Liver (tissue), 9 donors: ENCODE data around the gene F8. TPM values are rescaled to one million over a fixed set of nuclear protein-coding genes. Genes with fewer than 3 reads are reported as not detected.
"Not testable (repeated sequence)": the region's sequence is repeated elsewhere in the genome, so short reads cannot be mapped to it uniquely, and the experiment has no call there.

Experiments
- DNase-seq: peaks from one replicate; pipeline ENCODE4 v3.0.0-alpha.2; 2017; ENCODE audit warnings: low spot score
- H3K27ac ChIP-seq, 2 donors: one replicate each; pipeline ENCODE4 v1.7.0; 2013; ENCODE audit warnings: inconsistent platforms in 2 of 2, low read length in 2 of 2, control low read depth in 1 of 2, low read depth in 1 of 2, mild to moderate bottlenecking in 1 of 2
- H3K27me3 ChIP-seq, 4 donors: one replicate each; pipeline versions ENCODE4 v1.6.1 to v1.7.0; 2013; ENCODE audit warnings: low read length in 3 of 4, inconsistent platforms in 1 of 4, mild to moderate bottlenecking in 1 of 4, moderate library complexity in 1 of 4; ENCODE audit not compliant: control insufficient read depth in 4 of 4, insufficient read depth in 4 of 4
- H3K36me3 ChIP-seq, 4 donors: one replicate each; pipeline versions ENCODE4 v1.6.1 to v1.7.0; 2013; ENCODE audit warnings: low read length in 3 of 4, mild to moderate bottlenecking in 3 of 4, low read depth in 1 of 4, moderate library complexity in 1 of 4; ENCODE audit not compliant: control insufficient read depth in 4 of 4, insufficient read depth in 3 of 4
- H3K4me1 ChIP-seq, 4 donors: one replicate each; pipeline versions ENCODE4 v1.6.1 to v1.7.0; 2013; ENCODE audit warnings: low read length in 3 of 4, mild to moderate bottlenecking in 3 of 4, moderate library complexity in 1 of 4; ENCODE audit not compliant: control insufficient read depth in 4 of 4, insufficient read depth in 4 of 4
- H3K4me3 ChIP-seq, 3 donors: one replicate each; pipeline versions ENCODE4 v1.6.1 to v1.7.0; 2013; ENCODE audit warnings: low read length in 3 of 3, control low read depth in 1 of 3, low read depth in 1 of 3, mild to moderate bottlenecking in 1 of 3
- H3K9ac ChIP-seq, 2 donors: one replicate each; pipeline ENCODE4 v1.7.0; 2013; ENCODE audit warnings: low read length in 2 of 2, mild to moderate bottlenecking in 2 of 2, moderate library complexity in 2 of 2, control low read depth in 1 of 2, low read depth in 1 of 2
- H3K9me3 ChIP-seq, 4 donors: one replicate each; pipeline versions ENCODE4 v1.6.1 to v1.7.0; 2013; ENCODE audit warnings: low read length in 3 of 4; ENCODE audit not compliant: control insufficient read depth in 4 of 4
- ATF3 ChIP-seq: IDR thresholded peaks from 2 replicates; pipeline ENCODE4 v1.6.1; 2016; ENCODE audit warnings: antibody characterized with exemption
- CTCF ChIP-seq: fragments of 150-350 bp; IDR thresholded peaks from 2 replicates; pipeline ENCODE4 v1.5.1; 2017; ENCODE audit warnings: improper control_type of control experiment, low read depth, low read length; ENCODE audit not compliant: missing input control
- FOXA1 ChIP-seq: IDR thresholded peaks from 2 replicates; pipeline ENCODE4 v1.6.1; 2016; ENCODE audit warnings: antibody characterized with exemption
- GABPA ChIP-seq, 2 donors: IDR thresholded peaks in 1 of 2; conservative IDR thresholded peaks in 1 of 2; 2 replicates each; pipeline ENCODE4 v1.6.1; 2016; ENCODE audit warnings: antibody characterized with exemption in 2 of 2, mild to moderate bottlenecking in 1 of 2, moderate library complexity in 1 of 2
- HNF4A ChIP-seq, 2 donors: conservative IDR thresholded peaks; 2 replicates each; pipeline ENCODE4 v1.6.1; 2016; ENCODE audit warnings: antibody characterized with exemption in 2 of 2, mild to moderate bottlenecking in 2 of 2
- HNF4G ChIP-seq: IDR thresholded peaks from 2 replicates; pipeline ENCODE4 v1.6.1; 2016; ENCODE audit warnings: antibody characterized with exemption
- JUND ChIP-seq, 2 donors: IDR thresholded peaks; 2 replicates each; pipeline ENCODE4 v1.6.1; 2016; ENCODE audit warnings: antibody characterized with exemption in 2 of 2
- MAX ChIP-seq: IDR thresholded peaks from 2 replicates; pipeline ENCODE4 v1.6.1; 2016; ENCODE audit warnings: antibody characterized with exemption
- RAD21 ChIP-seq, 2 donors: IDR thresholded peaks; 2 replicates each; pipeline ENCODE4 v1.6.1; 2016; ENCODE audit warnings: antibody characterized with exemption in 2 of 2, mild to moderate bottlenecking in 2 of 2
- RXRA ChIP-seq, 2 donors: IDR thresholded peaks; 2 replicates each; pipeline ENCODE4 v1.6.1; 2017 to 2018; ENCODE audit warnings: antibody characterized with exemption in 2 of 2, mild to moderate bottlenecking in 1 of 2
- SP1 ChIP-seq: IDR thresholded peaks from 2 replicates; pipeline ENCODE4 v1.6.1; 2018; ENCODE audit warnings: antibody characterized with exemption, mild to moderate bottlenecking
- TAF1 ChIP-seq: conservative IDR thresholded peaks from 2 replicates; pipeline ENCODE4 v1.6.1; 2016; ENCODE audit warnings: antibody characterized with exemption, mild to moderate bottlenecking
- YY1 ChIP-seq: IDR thresholded peaks from 2 replicates; pipeline ENCODE4 v1.6.1; 2016; ENCODE audit warnings: antibody characterized with exemption, mild to moderate bottlenecking
- ZBTB33 ChIP-seq: IDR thresholded peaks from 2 replicates; pipeline ENCODE4 v1.6.1; 2016; ENCODE audit warnings: antibody characterized with exemption
- WGBS: extraction: QIAGEN DNeasy Blood & Tissue Kit; methylation state at CpG from one replicate; pipeline ENCODE4 v1.1.7; 2013; 5-methylcytosine and 5-hydroxymethylcytosine counted together
- polyA plus RNA-seq, 2 donors: library from polyadenylated mRNA; stranded (reverse) in 1 of 2; unstranded in 1 of 2; fragments of 200-250 nt in 1 of 2; fragments of >200 nt in 1 of 2; fragmentation: Nextera tagmentation in 1 of 2; extraction: Ambion mirVana in 1 of 2; gene quantifications; one replicate each; pipeline versions ENCODE4 v1.2.1 to v1.2.3, GENCODE V29; 2013 to 2015
- total RNA-seq, 2 donors: library from RNA; depleted of rRNA; stranded (reverse); fragments of >200 nt; gene quantifications; one replicate each; pipeline ENCODE4 v1.2.3, GENCODE V29; 2014
- donor health status: healthy.
- donor health status: healthy.
- donor health status: healthy.
- donor health status: healthy.
- donor health status: healthy.

F8 gene
- total and polyA plus RNA-seq, 4 donors = 8.0 to 22.3 (median 13.8) TPM

GRCh38 chrX:155006913-155007671, 15.4 kb downstream of the F8 start:
- H3K4me3 ChIP-seq, H3K27me3 ChIP-seq, H3K9ac ChIP-seq, H3K9me3 ChIP-seq, DNase-seq, H3K36me3 ChIP-seq: not testable (repeated sequence)
- peak overlapping the region; percentile 59 to 83 for H3K27ac ChIP-seq
- peaks cover 10 to 23% (median 15%) of the 10 kb centered on the region in 4 donors for H3K4me1 ChIP-seq
- 35% methylated on average over 6 of the region's 11 CpGs for WGBS
- TF ChIP-seq HNF4A (conservative IDR thresholded peaks at IDR 0.05) (peak; percentile 29 to 52), RXRA (IDR thresholded peaks at IDR 0.05) (peak in 1 of 2 donors; percentile 10)

GRCh38 chrX:155006379-155006778, 16.1 kb downstream of the F8 start:
- not testable (repeated sequence) for H3K27ac ChIP-seq, H3K27me3 ChIP-seq, H3K9ac ChIP-seq, H3K4me3 ChIP-seq, H3K36me3 ChIP-seq, H3K9me3 ChIP-seq, DNase-seq
- peaks cover 10 to 23% (median 15%) of the 10 kb centered on the region in 4 donors for H3K4me1 ChIP-seq
- no CpG with 5 or more reads among the region's 10 CpGs for WGBS

GRCh38 chrX:155005190-155005589, 17.3 kb downstream of the F8 start:
- Histone ChIP-seq H3K9ac (no peak overlapping the region), H3K4me3 (no peak overlapping the region), H3K4me1 (peaks cover 9 to 23% (median 15%) of the 10 kb centered on the region in 4 donors), H3K9me3 (no peaks in the 10 kb centered on the region), H3K36me3 (no peaks in the 10 kb centered on the region), H3K27me3 (no peaks in the 10 kb centered on the region), H3K27ac (no peak overlapping the region)
- 84% methylated on average over 2 of the region's 2 CpGs for WGBS
- DNase-seq = no peak
- TF ChIP-seq SP1 (no peak), CTCF (no peak), RAD21 (IDR thresholded peaks at IDR 0.05) (no peak), TAF1 (no peak), HNF4A (conservative IDR thresholded peaks at IDR 0.05) (no peak), RXRA (IDR thresholded peaks at IDR 0.05) (no peak), JUND (IDR thresholded peaks at IDR 0.05) (no peak), ATF3 (no peak), GABPA (IDR thresholded peaks at IDR 0.05 in 1 of 2, conservative IDR thresholded peaks at IDR 0.05 in 1 of 2) (no peak), YY1 (no peak)

GRCh38 chrX:155001873-155002272, 20.6 kb downstream of the F8 start:
- Histone ChIP-seq H3K4me1 (peaks cover 0 to 4% (median 2%) of the 10 kb centered on the region in 4 donors), H3K27me3 (no peaks in the 10 kb centered on the region), H3K27ac (no peak overlapping the region), H3K4me3 (no peak overlapping the region), H3K9me3 (no peaks in the 10 kb centered on the region), H3K36me3 (no peaks in the 10 kb centered on the region), H3K9ac (no peak overlapping the region)
- DNase-seq = no peak
- 91% methylated on average over 4 of the region's 4 CpGs for WGBS
- TF ChIP-seq ATF3 (no peak), GABPA (IDR thresholded peaks at IDR 0.05 in 1 of 2, conservative IDR thresholded peaks at IDR 0.05 in 1 of 2) (no peak), MAX (no peak), YY1 (no peak), FOXA1 (no peak), TAF1 (no peak), SP1 (no peak), ZBTB33 (no peak), HNF4A (conservative IDR thresholded peaks at IDR 0.05) (no peak), RXRA (IDR thresholded peaks at IDR 0.05) (no peak), HNF4G (no peak), RAD21 (IDR thresholded peaks at IDR 0.05) (no peak)
